ENCODE results near the gene DCC. TPM values are rescaled to one million over a fixed set of nuclear protein-coding genes. Genes with fewer than 3 reads are reported as not detected.

The DCC gene
- polyA plus RNA-seq, 4 donors = 9.6 to 35.6 (median 10.8) TPM

GRCh38 chr18:52869942-52870907 is 530.2 kb downstream of the DCC start:
- no peak for DNase-seq (ENCODE audit: low read depth in 4 of 4, low spot score in 3 of 4)

GRCh38 chr18:52874774-52875173 is 534.8 kb downstream of the DCC start:
- DNase-seq (ENCODE audit: low read depth in 4 of 4, low spot score in 3 of 4) = no peak

- DNase-seq (ENCODE audit: low read depth in 4 of 4, low spot score in 3 of 4) = no peak
Measured at GRCh38 chr18:52875725-52876124, 535.7 kb downstream of the DCC start.

GRCh38 chr18:52888014-52888413 is 548.0 kb downstream of the DCC start:
- no peak for DNase-seq (ENCODE audit: low read depth in 4 of 4, low spot score in 3 of 4)

- no peak for DNase-seq (ENCODE audit: low read depth in 4 of 4, low spot score in 3 of 4)
Measured at GRCh38 chr18:52894801-52895200, 554.8 kb downstream of the DCC start.

- DNase-seq (ENCODE audit: low read depth in 4 of 4, low spot score in 3 of 4) = no peak
Measured at GRCh38 chr18:52897611-52898484, 557.9 kb downstream of the DCC start.

GRCh38 chr18:52898485-52899058 is 558.6 kb downstream of the DCC start:
- no peak for DNase-seq (ENCODE audit: low read depth in 4 of 4, low spot score in 3 of 4)

GRCh38 chr18:52902188-52902587 is 562.2 kb downstream of the DCC start:
- no peak for DNase-seq (ENCODE audit: low read depth in 4 of 4, low spot score in 3 of 4)

- DNase-seq (ENCODE audit: low read depth in 4 of 4, low spot score in 3 of 4) = peak in 3 of 4 donors; percentile 8 to 29 (median 14)
Measured at GRCh38 chr18:52903857-52904256, 563.9 kb downstream of the DCC start.

- DNase-seq (ENCODE audit: low read depth in 4 of 4, low spot score in 3 of 4) = no peak
Measured at GRCh38 chr18:52907543-52908308, 567.7 kb downstream of the DCC start.

- no peak for DNase-seq (ENCODE audit: low read depth in 4 of 4, low spot score in 3 of 4)
Measured at GRCh38 chr18:52914148-52914547, 574.2 kb downstream of the DCC start.

GRCh38 chr18:52920665-52921064 is 580.7 kb downstream of the DCC start:
- DNase-seq (ENCODE audit: low read depth in 4 of 4, low spot score in 3 of 4) = no peak

- no peak for DNase-seq (ENCODE audit: low read depth in 4 of 4, low spot score in 3 of 4)
Measured at GRCh38 chr18:52933356-52933755, 593.4 kb downstream of the DCC start.

- DNase-seq (ENCODE audit: low read depth in 4 of 4, low spot score in 3 of 4) = no peak
Measured at GRCh38 chr18:52936931-52937330, 596.9 kb downstream of the DCC start.

GRCh38 chr18:52937840-52938239 is 597.8 kb downstream of the DCC start:
- no peak for DNase-seq (ENCODE audit: low read depth in 4 of 4, low spot score in 3 of 4)

- DNase-seq (ENCODE audit: low read depth in 4 of 4, low spot score in 3 of 4) = no peak
Measured at GRCh38 chr18:52945552-52945951, 605.6 kb downstream of the DCC start.

GRCh38 chr18:52948868-52949444 is 609.0 kb downstream of the DCC start:
- DNase-seq (ENCODE audit: low read depth in 4 of 4, low spot score in 3 of 4) = peak in 2 of 4 donors; percentile 1 to 12

GRCh38 chr18:52950155-52950554 is 610.2 kb downstream of the DCC start:
- no peak for DNase-seq (ENCODE audit: low read depth in 4 of 4, low spot score in 3 of 4)

- no peak for DNase-seq (ENCODE audit: low read depth in 4 of 4, low spot score in 3 of 4)
Measured at GRCh38 chr18:52953387-52953786, 613.4 kb downstream of the DCC start.

GRCh38 chr18:52963481-52963880 is 623.5 kb downstream of the DCC start:
- DNase-seq (ENCODE audit: low read depth in 4 of 4, low spot score in 3 of 4) = no peak
